Loucy (cell line): ENCODE data around the gene LIPT2.

ENCODE experiments used
- CTCF ChIP-seq: fragments of 200-600 bp; sonication (generic); conservative IDR thresholded peaks from 2 replicates; pipeline ENCODE4 v1.5.1; 2014; ENCODE audit warnings: mild to moderate bottlenecking, antibody characterized with exemption, low read length
- EZH2phosphoT487 ChIP-seq: fragments of 200-600 bp; IDR thresholded peaks from 2 replicates; pipeline ENCODE4 v1.6.1; 2018; ENCODE audit warnings: antibody characterized with exemption, mild to moderate bottlenecking, moderate library complexity, borderline replicate concordance

- TF ChIP-seq CTCF (no peak), EZH2phosphoT487 (no peak)
Observed at GRCh38 chr11:74520927-74521665, 27.6 kb upstream of the LIPT2 start.
